ENCODE data around the gene CRISP2. TPM values are rescaled to one million over a fixed set of nuclear protein-coding genes. Genes with fewer than 3 reads are reported as not detected.
"Not testable (repeated sequence)": the region's sequence is repeated elsewhere in the genome, so short reads cannot be mapped to it uniquely, and the experiment has no call there.

The CRISP2 gene
- total and polyA plus RNA-seq, 12 donors, result 0.44 TPM; not detected in 11

DNA sequence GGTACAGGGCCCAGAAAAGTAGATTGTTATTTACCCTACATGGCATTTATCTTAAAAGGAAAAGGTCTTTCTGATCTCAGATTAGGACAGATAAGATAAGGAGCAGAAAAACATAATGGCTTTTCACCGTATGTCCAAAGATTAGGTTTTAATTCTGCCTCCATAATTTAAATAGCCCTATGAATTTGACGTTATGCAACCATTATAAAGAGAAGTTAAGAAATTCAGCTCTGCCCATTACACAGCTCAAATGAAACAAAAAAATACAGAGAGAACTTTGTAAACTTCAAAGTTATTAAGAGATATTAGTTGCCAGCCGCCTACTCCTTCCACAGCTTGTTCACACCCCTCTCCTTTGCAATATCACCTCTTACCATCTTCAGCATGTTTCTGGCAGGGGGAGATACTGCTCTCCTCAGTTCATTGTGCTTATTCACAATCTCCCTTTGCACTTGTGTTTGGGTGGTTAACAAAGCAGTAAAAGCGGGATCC is 22.7 kb upstream of the CRISP2 start:
- H3K4me1 ChIP-seq (replicated peaks in 1 of 2), result no peaks in the 10 kb centered on the region
- H3K27ac ChIP-seq, result no peak overlapping the region
- DNase-seq, result no peak
- H3K9me3 ChIP-seq (replicated peaks in 1 of 3), result no peaks in the 10 kb centered on the region
- no peaks in the 10 kb centered on the region for H3K27me3 ChIP-seq
- WGBS, 4 donors, result 39 to 53% (median 48%) methylated on average over 4 of the region's 4 CpGs
- intact Hi-C loops (cut with DNase I), result no loop called here
- TF ChIP-seq, protein P1, sequence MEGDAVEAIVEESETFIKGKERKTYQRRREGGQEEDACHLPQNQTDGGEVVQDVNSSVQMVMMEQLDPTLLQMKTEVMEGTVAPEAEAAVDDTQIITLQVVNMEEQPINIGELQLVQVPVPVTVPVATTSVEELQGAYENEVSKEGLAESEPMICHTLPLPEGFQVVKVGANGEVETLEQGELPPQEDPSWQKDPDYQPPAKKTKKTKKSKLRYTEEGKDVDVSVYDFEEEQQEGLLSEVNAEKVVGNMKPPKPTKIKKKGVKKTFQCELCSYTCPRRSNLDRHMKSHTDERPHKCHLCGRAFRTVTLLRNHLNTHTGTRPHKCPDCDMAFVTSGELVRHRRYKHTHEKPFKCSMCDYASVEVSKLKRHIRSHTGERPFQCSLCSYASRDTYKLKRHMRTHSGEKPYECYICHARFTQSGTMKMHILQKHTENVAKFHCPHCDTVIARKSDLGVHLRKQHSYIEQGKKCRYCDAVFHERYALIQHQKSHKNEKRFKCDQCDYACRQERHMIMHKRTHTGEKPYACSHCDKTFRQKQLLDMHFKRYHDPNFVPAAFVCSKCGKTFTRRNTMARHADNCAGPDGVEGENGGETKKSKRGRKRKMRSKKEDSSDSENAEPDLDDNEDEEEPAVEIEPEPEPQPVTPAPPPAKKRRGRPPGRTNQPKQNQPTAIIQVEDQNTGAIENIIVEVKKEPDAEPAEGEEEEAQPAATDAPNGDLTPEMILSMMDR (IDR thresholded peaks at IDR 0.05), result no peak
- TF ChIP-seq POLR2A (IDR thresholded peaks at IDR 0.05), result no peak
- no peaks in the 10 kb centered on the region for H3K36me3 ChIP-seq (replicated peaks in 1 of 2)
- no peak overlapping the region for H3K4me3 ChIP-seq

DNA sequence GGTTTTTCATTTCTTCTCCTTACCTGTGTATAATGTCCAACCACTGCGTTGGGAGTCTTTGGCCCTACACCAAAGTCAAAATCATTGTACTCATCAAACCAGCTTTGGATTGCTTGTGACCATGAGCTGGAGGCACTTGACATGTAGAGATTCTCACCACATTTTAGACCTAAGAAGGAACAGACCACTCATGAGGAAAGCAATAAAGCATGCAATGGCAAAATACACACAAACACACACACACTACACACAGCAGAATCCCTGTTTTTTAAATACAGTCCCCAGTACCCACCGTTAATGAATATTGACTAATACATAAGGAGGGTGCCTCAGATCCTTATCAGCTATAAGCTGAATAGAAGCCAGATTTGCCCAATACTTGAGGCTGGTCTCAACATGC is 20.3 kb upstream of the CRISP2 start:
- no peak for TF ChIP-seq POLR2A (IDR thresholded peaks at IDR 0.05)
- TF ChIP-seq, protein P1 (IDR thresholded peaks at IDR 0.05), result no peak
- DNase-seq, result no peak
- intact Hi-C loops (cut with DNase I), result no loop called here
- Histone ChIP-seq H3K4me1 (replicated peaks in 1 of 2) (no peaks in the 10 kb centered on the region), H3K36me3 (replicated peaks in 1 of 2) (no peaks in the 10 kb centered on the region), H3K27me3 (no peaks in the 10 kb centered on the region), H3K4me3 (no peak overlapping the region), H3K9me3 (replicated peaks in 1 of 3) (no peaks in the 10 kb centered on the region), H3K27ac (no peak overlapping the region)
- WGBS, 4 donors, result 53 to 88% (median 78%) methylated on average over 2 of the region's 2 CpGs

DNA sequence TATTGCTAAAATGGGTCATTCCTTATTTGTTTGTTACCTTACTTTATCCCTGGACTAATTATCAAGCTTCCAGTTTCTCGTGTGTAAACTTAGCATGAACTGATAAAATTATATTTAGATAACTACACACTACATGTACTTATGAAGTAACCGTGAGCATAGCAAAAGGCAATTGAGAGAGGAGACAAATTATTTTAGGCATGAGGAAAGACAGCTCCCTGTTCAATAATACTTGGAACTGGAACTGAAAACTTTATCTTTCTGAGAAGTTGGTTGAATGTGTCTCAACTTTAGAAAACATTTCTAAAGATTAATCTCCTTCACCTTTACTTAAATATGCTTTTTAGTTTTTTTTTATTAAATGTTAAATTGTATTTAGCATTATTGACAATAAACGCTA is 19.4 kb upstream of the CRISP2 start:
- DNase-seq, result no peak
- Histone ChIP-seq H3K4me3 (no peak overlapping the region), H3K27ac (no peak overlapping the region), H3K4me1 (replicated peaks in 1 of 2) (no peaks in the 10 kb centered on the region), H3K27me3 (no peaks in the 10 kb centered on the region), H3K9me3 (replicated peaks in 1 of 3) (no peaks in the 10 kb centered on the region), H3K36me3 (replicated peaks in 1 of 2) (no peaks in the 10 kb centered on the region)
- TF ChIP-seq, protein P1 (IDR thresholded peaks at IDR 0.05), result no peak
- no peak for TF ChIP-seq POLR2A (IDR thresholded peaks at IDR 0.05)
- WGBS, 4 donors, result 79 to 83% (median 83%) methylated on average over 3 of the region's 3 CpGs
- intact Hi-C loops (cut with DNase I), result no loop called here

DNA sequence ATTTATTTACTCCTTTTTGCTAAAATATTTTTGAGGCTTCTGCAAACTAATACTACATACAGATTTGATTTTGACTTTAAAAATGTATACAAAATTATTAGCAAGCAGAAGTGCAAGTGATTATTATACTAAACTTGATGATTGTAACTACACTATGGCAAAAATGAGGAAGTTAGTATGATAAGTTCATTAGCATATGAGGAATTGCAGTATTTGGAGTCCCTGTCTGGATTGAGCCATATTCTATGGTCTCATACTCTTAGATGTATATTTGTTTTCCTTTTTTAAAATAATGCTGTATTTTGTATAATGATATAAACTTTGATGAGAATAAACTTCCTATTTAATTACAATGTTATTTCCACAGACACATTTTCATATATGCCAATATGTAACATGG is 16.9 kb upstream of the CRISP2 start:
- no peak overlapping the region for H3K4me3 ChIP-seq
- no peaks in the 10 kb centered on the region for H3K27me3 ChIP-seq
- DNase-seq, result no peak
- H3K27ac ChIP-seq, result no peak overlapping the region
- intact Hi-C loops (cut with DNase I), result no loop called here
- no peaks in the 10 kb centered on the region for H3K4me1 ChIP-seq (replicated peaks in 1 of 2)
- TF ChIP-seq, protein P1 (IDR thresholded peaks at IDR 0.05), result no peak
- TF ChIP-seq POLR2A (IDR thresholded peaks at IDR 0.05), result no peak
- no peaks in the 10 kb centered on the region for H3K36me3 ChIP-seq (replicated peaks in 1 of 2)
- H3K9me3 ChIP-seq (replicated peaks in 1 of 3), result no peaks in the 10 kb centered on the region

DNA sequence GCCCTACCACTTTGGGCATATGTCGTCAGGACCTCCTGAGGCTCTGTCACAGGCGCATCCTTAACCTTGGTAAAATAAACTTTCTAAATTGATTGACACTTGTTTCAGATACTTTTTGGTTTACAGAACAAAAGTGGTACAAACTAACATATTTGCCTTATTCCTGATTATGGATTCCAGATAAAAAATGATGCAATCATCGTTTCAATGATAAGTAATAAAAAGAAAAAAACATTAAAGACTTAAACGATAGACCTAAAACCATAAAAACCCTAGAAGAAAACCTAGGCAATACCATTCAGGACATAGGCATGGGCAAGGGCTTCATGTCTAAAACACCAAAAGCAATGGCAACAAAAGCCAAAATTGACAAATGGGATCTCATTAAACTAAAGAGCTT is 10.6 kb upstream of the CRISP2 start:
- H3K27ac ChIP-seq; H3K4me1 ChIP-seq (replicated peaks in 1 of 2); DNase-seq; H3K36me3 ChIP-seq (replicated peaks in 1 of 2); H3K27me3 ChIP-seq; H3K9me3 ChIP-seq (replicated peaks in 1 of 3); H3K4me3 ChIP-seq; intact Hi-C loops (cut with DNase I): not testable (repeated sequence)
- 74 to 85% (median 77%) methylated on average over 4 of the region's 4 CpGs for WGBS, 4 donors
